ENCODE measurements around the gene WDR91.

The WDR91 gene

DNA sequence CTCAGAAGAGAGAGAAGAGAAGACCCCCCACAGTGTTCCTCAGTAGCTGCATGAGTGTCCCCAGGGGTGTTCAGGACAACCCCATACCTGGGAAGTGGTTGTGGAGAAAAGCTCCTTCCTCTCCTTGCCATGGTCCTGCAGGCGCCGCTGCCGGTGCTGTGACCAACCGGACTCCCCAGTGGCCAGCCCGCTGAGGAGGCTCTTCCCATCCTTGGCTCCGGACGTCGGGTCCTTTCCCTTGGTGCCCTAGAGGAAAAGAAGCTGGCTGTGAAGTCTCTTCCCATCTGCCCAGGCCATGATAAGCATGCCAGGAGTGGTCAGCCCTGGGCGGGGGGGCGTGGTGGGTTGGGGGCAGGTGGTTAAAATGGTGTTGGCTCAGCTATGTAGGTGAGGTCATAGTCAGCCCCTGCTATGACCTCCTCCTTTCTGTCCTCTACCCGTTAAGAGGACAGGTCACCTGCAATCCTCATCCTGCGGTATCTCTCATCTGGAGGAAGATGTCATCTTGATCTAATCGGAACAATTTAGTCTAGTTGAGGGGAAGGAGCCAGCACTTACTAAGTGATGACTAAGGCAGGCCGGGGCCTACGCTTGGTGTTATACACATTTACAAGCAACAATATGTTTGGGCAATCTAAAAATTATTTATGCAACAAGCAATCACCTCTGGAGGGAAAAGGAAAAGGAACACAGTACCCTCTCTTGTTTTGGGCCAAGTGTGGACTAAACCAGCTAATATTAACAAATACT lies 13.2 kb downstream of the WDR91 start:
- no peak for DNase-seq (ENCODE audit: low spot score)

DNA sequence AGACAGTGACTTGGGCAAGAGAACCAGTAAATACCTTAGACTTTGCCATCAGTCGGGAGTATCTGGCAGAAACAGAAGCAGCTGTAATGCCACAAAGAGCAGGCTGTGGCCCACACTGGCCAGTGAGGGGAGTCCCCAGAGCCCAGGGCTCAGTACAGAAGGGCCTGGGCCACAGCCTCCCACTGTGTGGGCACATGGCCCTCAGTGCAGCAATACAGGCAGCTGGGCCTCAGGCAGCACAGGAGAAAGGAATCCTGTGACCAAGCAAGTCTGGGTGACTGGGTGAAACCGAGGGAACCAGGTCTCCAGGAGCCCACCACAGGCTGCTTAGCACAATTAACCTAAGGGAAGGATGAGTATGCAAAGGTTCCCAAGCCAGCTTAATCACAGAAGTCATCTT lies 14.0 kb downstream of the WDR91 start:
- DNase-seq (ENCODE audit: low spot score) = no peak

DNA sequence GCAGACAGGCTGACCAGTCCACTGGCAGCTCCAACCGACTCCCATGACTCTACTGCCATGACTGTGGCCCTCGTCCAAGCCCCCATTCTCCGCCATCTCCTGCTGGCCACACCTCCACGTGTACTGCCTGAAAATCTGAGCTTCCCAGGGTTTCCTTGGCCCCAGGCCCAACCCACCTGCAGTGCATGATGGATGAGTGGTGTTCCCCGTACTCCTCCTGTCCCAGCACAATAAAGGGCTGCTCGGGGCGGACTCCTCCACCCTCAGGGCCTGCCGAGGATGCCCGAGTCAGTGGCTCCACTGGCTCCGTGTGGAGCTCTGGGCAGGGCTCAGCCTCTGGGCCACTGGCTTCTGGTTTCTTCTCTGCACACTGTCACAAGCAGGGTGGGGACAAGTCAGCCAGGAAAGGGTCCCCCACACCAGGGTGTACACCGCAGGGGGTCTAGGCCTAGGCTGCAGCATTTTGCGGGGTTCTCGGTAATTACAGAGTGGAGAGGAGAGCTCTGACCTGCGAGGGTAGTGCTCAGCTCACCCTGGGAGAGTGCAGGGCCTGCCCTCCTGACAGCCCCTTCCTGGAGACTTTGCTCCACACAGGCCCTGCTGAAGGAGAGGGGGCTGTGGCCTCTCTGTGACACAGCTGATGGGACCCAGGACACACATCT lies 15.2 kb downstream of the WDR91 start:
- no peak for DNase-seq (ENCODE audit: low spot score)

DNA sequence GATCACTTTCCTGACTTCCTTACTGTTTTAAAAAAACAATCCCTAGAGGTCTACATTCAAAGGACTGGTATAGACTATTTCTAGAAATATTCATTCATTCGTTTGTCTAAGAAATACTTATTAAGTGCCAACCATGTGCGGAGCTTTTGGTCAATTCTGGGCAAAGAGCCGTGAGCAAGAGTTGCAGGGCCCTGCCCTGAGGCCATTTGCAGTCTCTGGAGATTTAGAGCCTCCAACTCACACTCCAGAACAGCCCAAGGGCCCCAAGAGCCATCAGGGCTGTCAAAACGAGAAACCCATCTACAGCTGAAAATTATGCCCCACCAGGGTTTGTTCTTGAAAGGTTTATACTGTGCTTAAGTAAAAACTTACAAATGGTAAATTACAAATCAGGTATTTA lies 16.2 kb downstream of the WDR91 start:
- DNase-seq (ENCODE audit: low spot score) = no peak

DNA sequence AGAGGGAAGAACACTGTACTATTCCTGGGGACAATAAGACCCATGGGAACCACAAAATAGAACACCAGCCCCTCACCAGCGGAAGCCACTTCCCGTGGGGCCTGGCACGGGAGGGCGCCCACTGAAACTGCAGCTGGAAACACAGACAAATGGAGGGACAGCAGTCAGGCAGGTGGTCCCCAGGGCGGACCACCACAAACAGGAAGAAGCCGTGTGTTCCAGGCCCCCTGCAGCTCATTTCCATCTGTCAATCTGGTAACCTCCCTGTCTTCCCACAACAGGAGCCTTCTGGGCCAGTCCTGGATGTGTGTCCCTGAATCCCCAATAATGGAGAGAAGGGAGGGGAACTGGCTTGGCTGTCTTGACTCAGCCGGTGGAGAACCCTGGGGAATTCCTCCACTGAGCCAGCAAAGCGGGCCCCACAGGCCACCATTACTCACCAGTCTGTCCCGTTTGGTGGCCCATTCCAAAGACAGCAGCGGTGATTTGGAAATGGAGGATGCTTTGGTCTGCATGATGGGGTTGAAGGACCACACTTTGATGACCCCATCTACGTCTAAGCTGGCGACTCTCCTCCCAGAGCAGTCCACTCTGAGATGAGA lies 16.7 kb downstream of the WDR91 start:
- no peak for DNase-seq (ENCODE audit: low spot score)

DNA sequence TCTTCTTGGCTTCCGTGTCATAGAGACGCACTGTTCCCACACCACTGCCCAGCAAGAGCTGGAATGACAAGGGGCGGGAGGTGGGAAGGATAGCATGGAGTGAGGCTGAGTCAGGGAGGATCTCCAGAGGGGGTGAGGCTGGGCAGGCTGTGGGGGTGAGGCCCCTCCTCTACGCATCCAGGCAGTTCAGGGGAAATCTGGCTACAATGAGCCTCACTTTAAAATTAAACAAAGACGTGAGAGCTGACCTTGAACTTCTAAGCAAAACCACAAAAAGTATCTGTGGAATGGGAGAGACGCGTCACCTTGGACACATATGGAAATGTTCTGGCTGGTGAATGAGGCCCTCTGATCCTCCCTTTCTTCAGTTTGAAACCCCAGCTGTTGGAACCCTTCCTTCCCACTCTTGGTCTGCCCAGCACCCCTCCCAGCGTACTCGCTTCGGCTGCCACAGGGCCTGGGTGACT lies 17.7 kb downstream of the WDR91 start:
- no peak for DNase-seq (ENCODE audit: low spot score)

DNA sequence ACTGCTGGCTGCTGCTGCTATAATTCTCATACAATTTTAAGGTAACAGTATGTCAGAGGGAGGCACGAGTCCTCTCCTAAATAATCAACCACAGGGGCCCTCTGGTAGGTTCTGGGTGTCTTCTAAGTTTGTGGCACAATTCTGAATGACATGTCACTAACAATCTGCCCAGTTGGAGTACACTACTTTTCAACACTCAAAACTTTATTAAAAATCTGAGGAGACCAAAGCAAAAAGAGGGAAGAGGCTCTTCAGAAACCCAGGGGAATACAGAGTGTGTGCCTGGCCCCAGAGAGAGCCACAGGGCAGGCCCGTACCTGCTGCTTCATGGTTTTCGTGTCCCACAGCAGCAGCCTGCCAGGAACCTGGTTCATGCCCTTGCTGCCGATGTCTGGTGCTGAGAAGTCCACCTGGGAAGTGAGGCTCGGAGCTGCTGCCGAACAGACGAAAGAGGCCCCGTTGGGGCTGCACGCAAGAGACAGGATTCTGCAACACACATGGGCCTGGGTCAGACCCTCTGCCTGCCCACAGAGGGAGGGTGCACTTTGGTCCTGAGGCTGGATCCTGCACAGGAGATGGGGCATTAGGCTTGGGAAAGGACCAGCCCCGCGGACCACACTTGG lies 18.3 kb downstream of the WDR91 start:
- DNase-seq (ENCODE audit: low spot score) = no peak

DNA sequence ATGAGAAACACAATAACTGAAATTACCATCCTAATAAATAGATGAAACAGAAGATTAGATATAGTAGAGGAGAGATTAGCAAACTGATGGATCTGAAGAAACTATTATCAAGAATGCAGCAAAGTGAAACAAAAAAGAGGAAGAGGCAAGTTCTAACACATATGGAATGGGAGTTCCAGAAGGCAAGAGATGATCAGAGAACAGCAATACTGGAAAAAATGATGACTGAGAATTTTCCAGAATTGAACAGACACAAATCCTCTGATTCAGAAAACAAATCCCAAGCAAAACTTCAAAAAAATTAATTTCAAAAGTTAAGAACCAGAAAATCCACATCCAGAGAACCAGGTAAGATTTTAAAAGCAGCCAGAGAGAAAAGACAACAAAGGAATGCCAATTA lies 20.6 kb downstream of the WDR91 start:
- no peak for DNase-seq (ENCODE audit: low spot score)

DNA sequence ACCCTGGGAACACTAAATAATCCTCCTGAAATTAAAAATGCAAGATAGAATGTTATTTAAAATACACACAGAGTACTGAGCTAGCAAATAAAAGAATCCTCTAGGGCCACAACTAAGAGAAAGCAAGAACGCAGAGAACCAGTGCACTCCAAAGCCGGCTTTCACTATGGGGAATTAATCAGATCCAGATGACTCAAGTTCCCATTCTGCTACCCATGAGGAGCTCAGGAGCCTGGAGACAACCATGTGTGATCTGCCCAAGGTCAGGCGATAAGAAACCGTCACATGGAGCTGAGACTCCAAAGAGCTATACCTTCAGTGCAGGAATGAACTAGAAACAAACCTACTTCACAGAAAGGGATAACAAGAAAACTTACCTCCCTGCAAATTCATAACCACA lies 21.4 kb downstream of the WDR91 start:
- DNase-seq (ENCODE audit: low spot score) = no peak

DNA sequence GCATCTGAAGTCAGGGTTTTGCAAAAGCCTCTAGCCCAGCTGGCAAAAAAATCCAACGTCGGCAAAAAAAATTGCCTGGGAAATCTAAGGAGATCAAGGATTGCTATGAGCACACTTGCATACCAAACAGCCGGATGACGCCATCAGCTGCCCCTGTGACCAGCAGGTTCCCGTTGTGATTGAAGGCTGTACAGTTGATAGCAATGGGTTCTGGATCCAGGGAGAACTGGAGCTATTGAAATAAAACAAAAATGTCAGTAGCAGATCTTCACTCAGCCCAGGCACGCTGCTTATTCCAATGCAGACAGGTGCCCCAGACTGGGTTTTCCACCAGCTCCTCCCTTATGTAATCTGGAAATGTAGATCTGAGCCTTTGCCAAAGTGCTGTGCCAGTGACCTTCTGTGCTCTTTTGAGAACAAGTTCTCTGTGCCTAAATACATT lies 22.1 kb downstream of the WDR91 start:
- no peak for DNase-seq (ENCODE audit: low spot score)

DNA sequence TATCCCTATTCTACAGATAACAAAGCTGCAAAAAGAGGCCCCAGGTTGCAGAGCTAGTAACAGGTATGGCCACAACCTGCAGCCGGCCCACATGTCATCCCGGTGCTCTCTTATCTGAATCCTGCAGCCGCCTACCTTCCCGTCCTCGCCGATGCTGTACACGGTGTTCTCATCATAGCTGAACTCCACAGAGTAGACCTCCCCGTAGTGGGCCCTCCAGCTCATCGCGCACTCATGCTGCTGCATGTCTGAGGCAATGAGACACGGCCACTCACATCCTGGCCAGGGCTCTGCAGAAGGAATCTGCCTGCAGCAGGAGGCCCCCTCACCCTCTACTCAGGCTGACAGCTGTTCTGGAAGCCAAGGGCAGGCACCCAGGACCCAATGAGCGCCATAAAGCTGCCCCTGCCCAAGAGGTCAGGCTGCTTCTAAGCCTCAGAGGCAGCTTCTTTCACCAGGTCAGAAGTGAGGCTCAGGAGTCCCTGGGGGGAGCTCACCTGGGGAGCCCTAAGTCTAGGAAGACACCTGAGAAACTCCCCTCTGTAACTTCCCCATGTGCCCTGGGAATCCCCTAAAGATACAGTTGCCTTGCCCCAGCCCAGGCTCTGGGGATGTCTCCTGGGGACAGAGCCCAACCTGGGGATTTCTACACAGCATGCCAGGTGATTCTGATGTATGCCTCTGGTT lies 22.9 kb downstream of the WDR91 start:
- DNase-seq (ENCODE audit: low spot score) = no peak

DNA sequence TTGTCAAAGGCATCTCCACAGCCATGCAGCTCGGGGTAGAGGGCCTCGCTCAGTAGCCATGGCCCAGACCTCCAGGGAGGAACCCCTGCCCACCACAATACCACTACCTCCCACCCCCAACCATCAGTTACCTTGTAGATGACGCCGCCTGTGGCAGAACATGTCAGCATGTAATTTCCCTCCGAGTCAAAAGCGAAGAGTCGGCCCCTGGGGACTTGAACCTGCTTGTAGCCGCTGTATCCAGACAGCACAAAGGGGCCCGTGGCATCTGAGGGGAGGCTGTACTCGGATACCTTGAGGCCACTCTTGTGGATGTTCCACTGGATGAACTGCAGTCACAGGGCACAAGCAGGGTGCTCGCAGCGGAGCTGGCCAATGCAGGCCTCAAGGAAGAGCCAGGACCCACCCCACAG lies 24.5 kb downstream of the WDR91 start:
- DNase-seq (ENCODE audit: low spot score) = no peak

DNA sequence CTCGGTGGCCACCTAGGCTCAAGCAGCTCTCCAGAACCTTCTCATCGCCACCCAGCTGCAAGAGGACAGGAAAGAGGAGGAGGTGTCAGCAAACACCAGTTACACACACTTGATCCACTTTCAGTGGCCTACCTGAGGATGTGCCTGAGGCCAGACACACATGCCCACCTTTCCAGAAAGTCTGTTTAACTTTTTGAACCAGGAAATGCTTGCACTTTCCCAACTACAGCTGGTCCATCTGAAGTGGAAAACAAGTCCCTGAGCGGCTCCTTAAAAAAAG lies 25.1 kb downstream of the WDR91 start:
- DNase-seq (ENCODE audit: low spot score) = no peak

DNA sequence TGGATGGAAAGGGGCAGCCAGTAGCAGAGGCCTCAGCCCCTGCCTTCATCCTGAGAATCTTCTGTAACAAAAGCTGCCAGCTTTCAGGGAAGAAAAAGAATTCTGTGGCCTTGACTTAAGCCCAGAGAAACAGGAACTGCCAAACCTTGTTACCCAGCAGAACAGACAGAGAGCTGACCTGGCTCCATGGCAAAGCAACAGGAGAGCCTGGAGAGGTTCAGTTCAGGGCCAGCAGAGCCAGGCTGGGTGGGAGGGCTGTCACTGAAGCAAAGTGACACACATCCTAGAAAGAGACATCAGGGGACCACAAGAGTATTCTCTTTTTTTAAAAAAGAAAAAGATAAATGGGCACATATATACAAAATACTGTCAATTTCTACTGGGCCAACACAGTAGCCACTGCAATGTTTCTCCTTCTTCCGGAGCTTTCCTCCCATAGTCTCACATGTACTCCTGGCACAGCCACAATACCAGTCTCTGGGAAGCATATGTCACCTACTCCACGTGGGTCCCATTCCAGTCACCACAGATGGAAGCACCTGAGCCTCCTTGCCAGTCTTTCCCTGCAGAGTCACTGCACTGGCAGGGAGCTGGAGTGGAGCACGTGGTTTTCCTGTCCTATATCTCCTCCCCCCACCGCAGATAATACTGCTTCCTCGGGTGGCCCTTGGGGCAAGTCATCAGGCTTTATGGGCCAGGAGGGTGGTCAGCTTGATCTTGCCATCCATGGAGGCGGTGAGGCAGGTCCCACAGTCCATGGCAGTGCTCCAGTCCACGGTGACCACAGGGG lies 25.7 kb downstream of the WDR91 start:
- no peak for DNase-seq (ENCODE audit: low spot score)

DNA sequence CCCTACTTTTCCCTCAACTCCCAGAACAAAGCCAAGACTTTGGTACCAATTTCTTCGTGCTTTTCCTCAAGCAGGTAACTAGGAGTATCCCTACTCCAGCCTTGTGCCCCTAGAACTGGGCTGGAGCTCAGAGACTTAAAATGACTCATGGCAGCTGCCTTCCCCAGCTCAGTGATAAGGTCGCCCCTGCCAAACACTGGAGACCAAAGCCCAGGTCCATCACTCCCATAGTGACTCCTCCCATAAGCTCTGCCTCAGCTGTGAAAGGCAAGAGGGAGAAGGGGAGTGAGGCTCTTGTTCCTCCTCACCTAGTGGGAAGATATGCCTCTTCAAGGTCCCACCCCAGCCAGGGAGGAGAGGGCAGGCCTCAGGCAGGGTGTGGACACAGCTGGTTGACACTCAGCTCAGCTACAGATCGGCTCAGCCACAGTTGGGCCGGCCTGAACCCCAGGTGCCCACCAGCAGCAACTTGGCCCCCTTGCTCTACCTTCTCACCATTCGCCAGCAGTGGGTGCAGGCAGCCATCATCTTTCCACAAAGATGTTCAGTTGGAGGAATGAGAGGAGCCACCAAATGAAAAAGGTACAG lies 27.0 kb downstream of the WDR91 start:
- no peak for DNase-seq (ENCODE audit: low spot score)

DNA sequence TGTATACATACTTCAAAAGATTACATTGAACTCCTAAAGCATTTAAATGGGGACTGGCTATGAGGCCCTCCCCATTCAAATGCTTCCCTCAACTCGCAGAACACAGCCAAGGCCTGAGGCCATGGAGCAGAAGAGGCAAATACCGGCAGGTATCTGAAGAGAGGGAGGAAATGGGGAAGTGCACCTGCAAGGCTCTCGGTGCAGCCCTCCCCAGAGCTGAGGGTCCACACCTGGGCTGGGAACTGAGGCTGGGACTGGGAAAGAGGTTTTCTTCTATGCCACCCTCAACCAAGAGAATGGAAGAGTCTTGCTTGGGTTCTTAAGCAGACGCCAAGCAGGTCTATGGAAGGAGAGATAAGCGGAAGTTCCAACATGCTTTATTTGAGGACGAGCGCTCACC lies 27.8 kb downstream of the WDR91 start:
- no peak for DNase-seq (ENCODE audit: low spot score)

DNA sequence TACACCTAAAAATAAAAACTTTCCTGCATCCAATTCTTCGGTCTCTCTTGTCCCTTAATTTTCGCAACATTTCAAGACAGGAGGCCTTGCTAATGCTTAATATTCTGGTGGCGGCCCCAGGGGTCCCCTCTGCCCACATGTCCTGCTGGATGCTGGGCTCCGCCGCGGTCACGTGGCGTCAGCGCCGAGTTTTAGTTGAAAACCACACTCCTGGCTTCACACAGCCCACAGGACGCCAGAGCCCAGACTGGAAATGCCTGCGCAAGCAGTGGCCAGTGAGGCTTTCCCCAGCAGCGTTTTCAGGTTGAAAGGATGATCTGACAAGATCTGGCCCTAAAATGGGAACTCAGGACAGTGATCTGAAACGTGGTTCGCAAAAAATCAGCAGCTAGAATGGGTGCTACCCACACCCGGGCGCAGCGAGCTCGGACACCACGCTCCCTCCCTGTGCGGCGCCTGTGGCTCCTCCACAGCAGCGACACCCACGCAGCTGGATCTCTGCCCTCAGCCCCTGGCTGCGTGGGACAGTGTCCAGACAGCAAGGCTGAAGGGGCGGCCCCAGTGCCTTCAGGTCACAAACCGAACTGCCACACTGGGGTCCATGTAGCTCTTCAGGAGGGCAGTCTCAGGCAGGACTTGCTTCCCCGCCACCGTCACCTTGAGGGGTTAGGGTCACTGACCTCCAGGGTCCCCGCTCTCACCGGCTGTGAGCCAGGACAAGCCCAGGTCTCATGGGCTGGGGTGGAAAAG lies 29.2 kb downstream of the WDR91 start:
- no peak for DNase-seq (ENCODE audit: low spot score)

DNA sequence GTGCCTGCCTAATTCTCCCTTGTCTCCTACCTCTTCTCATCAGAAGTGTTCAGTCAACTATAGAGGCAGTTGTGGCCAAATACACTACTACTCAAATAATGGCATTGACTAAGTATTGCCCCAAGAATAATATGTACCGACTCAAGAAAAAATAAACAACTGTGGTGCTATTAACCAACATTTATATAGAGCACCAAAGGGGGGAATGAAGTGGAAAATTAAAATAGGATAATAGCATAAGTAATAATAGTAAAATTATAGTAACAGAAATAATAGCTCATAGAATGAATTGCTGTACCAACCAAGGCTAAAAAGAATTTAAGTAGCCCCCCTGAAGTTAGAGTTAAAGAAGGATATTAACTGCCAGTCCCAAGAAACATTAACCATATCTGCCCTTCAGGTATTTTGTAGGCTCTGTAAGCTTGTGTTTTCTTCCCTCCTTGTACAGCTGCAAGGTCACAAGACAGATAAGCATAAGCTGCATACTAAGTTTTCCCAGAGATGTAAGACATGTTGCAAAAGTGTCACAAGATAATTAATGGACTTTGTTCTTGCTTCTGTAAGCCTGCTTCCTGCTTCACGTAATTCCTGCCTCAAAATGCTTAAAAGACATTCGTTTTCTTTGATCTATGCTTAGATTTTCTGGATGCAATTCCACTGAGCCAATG lies 29.9 kb downstream of the WDR91 start:
- DNase-seq (ENCODE audit: low spot score) = no peak

DNA sequence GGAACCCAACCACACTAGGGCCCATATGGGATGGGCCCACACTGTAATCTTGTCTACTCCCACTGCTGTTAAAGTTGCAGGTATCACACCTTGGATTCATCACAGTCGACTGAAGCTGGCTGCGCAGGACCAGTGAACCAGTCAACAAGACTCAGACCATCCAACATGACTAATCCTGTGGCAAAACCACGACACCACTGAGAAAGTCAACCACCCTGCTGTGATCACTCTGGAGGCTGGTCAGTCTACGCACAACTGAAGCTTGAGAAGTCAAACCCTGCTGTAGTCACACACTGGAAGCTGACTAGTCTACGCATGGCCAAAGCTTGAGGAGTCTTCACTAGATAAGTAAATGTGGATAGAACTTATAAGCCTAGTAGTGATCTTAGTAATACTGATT lies 31.2 kb downstream of the WDR91 start:
- DNase-seq (ENCODE audit: low spot score) = no peak

DNA sequence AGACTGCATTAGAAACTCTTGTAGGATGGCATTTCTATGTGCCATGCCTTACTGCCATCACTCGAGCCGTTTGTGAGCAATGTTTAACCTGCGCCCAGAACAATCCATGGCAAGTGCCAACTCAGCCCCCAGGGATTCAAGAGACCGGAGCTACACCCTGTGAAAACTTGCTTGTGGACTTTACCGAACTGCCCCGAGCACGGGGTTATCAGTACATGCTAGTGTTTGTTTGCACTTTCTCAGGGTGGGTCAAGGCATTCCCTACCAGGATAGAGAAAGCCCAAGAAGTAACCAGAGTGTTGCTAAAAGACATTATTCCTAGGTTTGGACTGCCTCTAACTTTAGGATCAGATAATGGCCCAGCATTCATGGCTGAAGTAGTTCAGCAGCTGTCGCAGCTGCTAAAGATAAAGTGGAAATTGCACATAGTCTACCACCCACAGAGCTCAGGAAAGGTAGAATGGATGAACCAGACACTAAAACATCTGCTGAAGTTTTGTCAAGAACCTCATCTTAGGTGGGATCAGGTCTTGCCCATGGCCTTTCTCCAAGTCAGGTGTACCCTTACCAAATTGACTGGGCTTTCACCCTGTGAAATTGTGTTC lies 31.9 kb downstream of the WDR91 start:
- DNase-seq (ENCODE audit: low spot score) = no peak

All from left forelimb (tissue), 1 donor.